Nephron (organoid): ENCODE results near the gene SLC22A3.

ENCODE experiments used
- H3K27ac Mint-ChIP-seq, 3 experiments: 2 replicates each; pipeline ENCODE4 v1.8.0; 2020; ENCODE audit warnings: mixed read lengths in 3 of 3, mild to moderate bottlenecking in 2 of 3, moderate library complexity in 1 of 3
- H3K27me3 Mint-ChIP-seq: 2 replicates; pipeline ENCODE4 v1.8.0; 2021; ENCODE audit warnings: low read depth, mild to moderate bottlenecking, moderate library complexity, mixed read lengths
- H3K36me3 Mint-ChIP-seq: 2 replicates; pipeline ENCODE4 v1.8.0; 2020; ENCODE audit warnings: low read depth, mixed read lengths
- H3K4me1 Mint-ChIP-seq: 2 replicates; pipeline ENCODE4 v1.8.0; 2020; ENCODE audit warnings: mixed read lengths
- H3K4me3 Mint-ChIP-seq, 3 experiments: 2 replicates each; pipeline ENCODE4 v1.8.0; 2020; ENCODE audit warnings: mild to moderate bottlenecking in 3 of 3, mixed read lengths in 3 of 3, moderate library complexity in 2 of 3
- H3K9me3 Mint-ChIP-seq: 2 replicates; pipeline ENCODE4 v1.8.0; 2020; ENCODE audit warnings: mixed read lengths
- TF ChIP-seq, protein P1 (sequence below), 3 experiments: fragments of 200-600 bp; sonication (generic); IDR thresholded peaks; one replicate each; pipeline ENCODE4 v1.5.0; 2021; ENCODE audit warnings: antibody characterized with exemption in 3 of 3; ENCODE audit not compliant: unreplicated experiment in 3 of 3

The SLC22A3 gene

DNA sequence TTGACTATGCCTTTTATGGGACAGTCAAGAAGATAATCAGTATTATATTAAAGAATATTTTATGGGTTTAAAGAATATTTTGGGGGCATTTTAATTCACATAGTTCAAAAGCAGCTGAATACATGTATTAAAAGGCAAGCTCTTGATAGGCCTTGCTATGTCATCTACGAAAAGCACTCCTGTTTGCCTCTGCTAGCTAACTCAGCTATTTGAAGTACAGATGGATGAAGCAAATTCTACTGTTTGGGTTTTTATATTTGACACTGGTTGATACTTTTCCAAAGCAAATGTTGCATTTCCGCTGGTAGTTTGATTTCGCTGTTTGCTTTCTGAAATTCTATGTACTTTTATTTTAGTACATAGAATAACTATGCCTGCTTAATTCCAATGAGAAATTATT lies 47.0 kb downstream of the SLC22A3 start:
- Mint-ChIP-seq H3K9me3 (peaks cover 2% of the 10 kb centered on the region), H3K4me3 (no peak overlapping the region), H3K27ac (peak overlapping the region in 1 of 3 experiments; percentile 58), H3K36me3 (peaks cover 4% of the 10 kb centered on the region), H3K27me3 (peaks cover 1% of the 10 kb centered on the region), H3K4me1 (peaks cover 48% of the 10 kb centered on the region)
- TF ChIP-seq, protein P1, sequence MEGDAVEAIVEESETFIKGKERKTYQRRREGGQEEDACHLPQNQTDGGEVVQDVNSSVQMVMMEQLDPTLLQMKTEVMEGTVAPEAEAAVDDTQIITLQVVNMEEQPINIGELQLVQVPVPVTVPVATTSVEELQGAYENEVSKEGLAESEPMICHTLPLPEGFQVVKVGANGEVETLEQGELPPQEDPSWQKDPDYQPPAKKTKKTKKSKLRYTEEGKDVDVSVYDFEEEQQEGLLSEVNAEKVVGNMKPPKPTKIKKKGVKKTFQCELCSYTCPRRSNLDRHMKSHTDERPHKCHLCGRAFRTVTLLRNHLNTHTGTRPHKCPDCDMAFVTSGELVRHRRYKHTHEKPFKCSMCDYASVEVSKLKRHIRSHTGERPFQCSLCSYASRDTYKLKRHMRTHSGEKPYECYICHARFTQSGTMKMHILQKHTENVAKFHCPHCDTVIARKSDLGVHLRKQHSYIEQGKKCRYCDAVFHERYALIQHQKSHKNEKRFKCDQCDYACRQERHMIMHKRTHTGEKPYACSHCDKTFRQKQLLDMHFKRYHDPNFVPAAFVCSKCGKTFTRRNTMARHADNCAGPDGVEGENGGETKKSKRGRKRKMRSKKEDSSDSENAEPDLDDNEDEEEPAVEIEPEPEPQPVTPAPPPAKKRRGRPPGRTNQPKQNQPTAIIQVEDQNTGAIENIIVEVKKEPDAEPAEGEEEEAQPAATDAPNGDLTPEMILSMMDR (IDR thresholded peaks at IDR 0.05; ENCODE audit: unreplicated experiment in 3 of 3) = no peak

DNA sequence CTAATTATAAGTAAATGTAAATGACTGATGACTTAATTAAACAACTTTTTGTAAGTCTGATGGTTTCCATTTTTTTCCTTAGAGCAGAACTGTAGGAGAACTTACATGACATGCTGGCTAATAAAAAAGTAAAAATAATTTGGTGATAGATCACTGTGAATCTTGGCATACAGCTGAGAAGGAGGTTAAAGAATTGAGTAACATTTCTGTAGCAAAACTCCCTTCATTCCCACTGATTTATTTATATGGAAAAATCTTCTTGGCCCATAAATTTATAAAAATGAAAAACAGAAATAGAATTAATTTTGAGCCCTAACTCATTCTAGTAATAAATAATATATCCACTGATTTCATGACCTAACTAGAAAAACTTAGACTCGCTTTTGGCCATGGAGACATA lies 48.1 kb downstream of the SLC22A3 start:
- TF ChIP-seq, protein P1 (IDR thresholded peaks at IDR 0.05; ENCODE audit: unreplicated experiment in 3 of 3) = no peak
- H3K9me3 Mint-ChIP-seq = peaks cover 2% of the 10 kb centered on the region
- peaks cover 43% of the 10 kb centered on the region for H3K4me1 Mint-ChIP-seq
- peak overlapping the region in 1 of 3 experiments; percentile 47 for H3K27ac Mint-ChIP-seq
- no peak overlapping the region for H3K4me3 Mint-ChIP-seq
- no peaks in the 10 kb centered on the region for H3K27me3 Mint-ChIP-seq
- H3K36me3 Mint-ChIP-seq = peaks cover 4% of the 10 kb centered on the region

DNA sequence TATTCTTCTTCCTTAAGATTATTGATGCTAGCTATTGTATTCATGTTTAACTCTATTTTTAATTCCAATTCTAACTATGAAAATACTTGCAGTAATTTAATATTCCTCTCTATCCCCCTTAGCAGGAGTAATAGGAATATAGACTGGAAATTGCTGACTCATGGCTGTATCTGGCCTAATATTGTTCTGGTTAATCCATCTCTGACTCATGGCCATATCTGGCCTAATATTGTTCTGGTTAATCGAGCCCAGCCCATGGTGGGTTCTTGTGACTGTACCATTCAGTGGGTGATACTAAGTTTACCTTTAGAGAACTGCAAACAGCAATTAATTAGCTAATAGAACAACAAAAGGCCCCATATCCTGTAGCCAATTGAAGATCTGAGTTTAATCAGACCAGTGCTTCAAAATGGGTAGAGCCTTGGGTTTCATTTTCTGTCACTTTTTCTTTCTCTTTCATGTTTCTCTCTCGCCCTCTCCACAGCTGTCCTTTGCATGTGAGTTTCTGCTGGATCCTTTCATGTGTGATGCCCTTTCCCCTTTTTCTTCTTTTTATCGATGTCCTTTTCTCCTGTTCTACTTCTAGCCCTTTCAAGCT lies 50.6 kb downstream of the SLC22A3 start:
- H3K27ac Mint-ChIP-seq = no peak overlapping the region
- H3K9me3 Mint-ChIP-seq = peaks cover under 1% of the 10 kb centered on the region
- peaks cover 4% of the 10 kb centered on the region for H3K36me3 Mint-ChIP-seq
- H3K4me1 Mint-ChIP-seq = peaks cover 35% of the 10 kb centered on the region
- TF ChIP-seq, protein P1 (IDR thresholded peaks at IDR 0.05; ENCODE audit: unreplicated experiment in 3 of 3) = no peak
- H3K27me3 Mint-ChIP-seq = no peaks in the 10 kb centered on the region
- H3K4me3 Mint-ChIP-seq = no peak overlapping the region

DNA sequence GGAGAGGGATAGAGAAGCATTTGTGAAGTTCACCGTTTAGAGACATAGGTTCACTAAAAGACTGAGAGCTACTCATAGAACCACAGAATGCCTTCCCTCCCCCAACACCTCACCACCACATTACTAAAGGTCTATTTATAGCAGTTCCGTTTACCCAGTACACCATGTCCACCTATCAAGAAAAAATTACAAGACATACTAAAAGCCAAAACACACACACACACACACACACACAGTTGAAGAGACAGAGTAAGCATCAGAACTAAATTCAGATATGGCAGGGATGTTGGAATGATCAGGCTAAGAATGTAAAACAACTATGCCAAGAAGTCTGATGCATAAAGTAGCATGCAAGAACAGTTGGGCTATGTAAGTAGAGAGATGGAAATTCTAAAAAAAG lies 52.3 kb downstream of the SLC22A3 start:
- Mint-ChIP-seq H3K4me1 (peaks cover 22% of the 10 kb centered on the region), H3K9me3 (no peaks in the 10 kb centered on the region), H3K27me3 (no peaks in the 10 kb centered on the region), H3K36me3 (peaks cover 4% of the 10 kb centered on the region), H3K27ac (no peak overlapping the region), H3K4me3 (no peak overlapping the region)
- TF ChIP-seq, protein P1 (IDR thresholded peaks at IDR 0.05; ENCODE audit: unreplicated experiment in 3 of 3) = no peak

DNA sequence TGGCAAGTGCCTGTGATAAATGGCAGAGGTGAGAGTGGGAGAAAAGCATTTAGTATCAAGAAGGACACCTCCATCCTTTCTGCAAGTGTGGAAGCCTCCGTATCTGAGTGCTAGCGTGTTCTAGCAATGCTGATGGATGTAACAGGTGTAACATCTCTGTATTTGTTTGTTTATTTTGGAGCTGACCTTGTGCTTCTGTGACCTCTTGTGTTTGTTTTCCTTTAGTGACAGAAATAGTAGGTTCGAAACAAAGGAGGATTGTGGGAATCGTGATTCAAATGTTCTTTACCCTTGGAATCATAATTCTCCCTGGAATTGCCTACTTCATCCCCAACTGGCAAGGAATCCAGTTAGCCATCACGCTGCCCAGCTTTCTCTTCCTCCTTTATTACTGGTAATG lies 60.4 kb downstream of the SLC22A3 start:
- H3K9me3 Mint-ChIP-seq = no peaks in the 10 kb centered on the region
- no peaks in the 10 kb centered on the region for H3K4me1 Mint-ChIP-seq
- no peaks in the 10 kb centered on the region for H3K36me3 Mint-ChIP-seq
- no peak overlapping the region for H3K27ac Mint-ChIP-seq
- H3K27me3 Mint-ChIP-seq = no peaks in the 10 kb centered on the region
- H3K4me3 Mint-ChIP-seq = no peak overlapping the region
- TF ChIP-seq, protein P1 (IDR thresholded peaks at IDR 0.05; ENCODE audit: unreplicated experiment in 3 of 3) = no peak

DNA sequence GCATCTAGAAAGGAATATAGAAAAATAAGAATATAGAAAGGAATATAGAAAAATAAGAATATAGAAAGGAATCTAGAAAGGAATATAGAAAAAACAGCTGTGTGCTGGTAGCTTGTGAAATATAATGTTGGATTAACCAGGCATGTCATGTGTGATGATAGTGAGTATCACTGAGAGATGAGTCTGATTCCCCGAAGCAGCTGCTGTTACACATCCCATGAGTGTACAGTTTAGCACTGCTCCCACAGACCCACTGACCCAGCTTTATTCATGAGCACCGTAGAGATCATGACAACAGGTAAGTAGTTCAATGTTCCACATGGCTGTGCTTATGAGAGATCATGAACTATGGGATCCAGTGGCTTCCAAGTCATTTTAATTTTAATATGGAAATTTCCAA lies 64.8 kb downstream of the SLC22A3 start:
- H3K4me3 Mint-ChIP-seq = no peak overlapping the region
- no peaks in the 10 kb centered on the region for H3K36me3 Mint-ChIP-seq
- TF ChIP-seq, protein P1 (IDR thresholded peaks at IDR 0.05; ENCODE audit: unreplicated experiment in 3 of 3) = no peak
- no peaks in the 10 kb centered on the region for H3K9me3 Mint-ChIP-seq
- H3K27me3 Mint-ChIP-seq = peaks cover 5% of the 10 kb centered on the region
- H3K27ac Mint-ChIP-seq = no peak overlapping the region
- H3K4me1 Mint-ChIP-seq = peaks cover 23% of the 10 kb centered on the region
